HFFc6 (cell line): ENCODE data around the gene YBX3. TPM values are rescaled to one million over a fixed set of nuclear protein-coding genes. Genes with fewer than 3 reads are reported as not detected.

ENCODE experiments used
- DNase-seq: peaks from one replicate; pipeline ENCODE4 v3.0.0-alpha.2; 2018
- H3K27ac Mint-ChIP-seq: 2 replicates; pipeline ENCODE4 v1.8.0; 2020; ENCODE audit warnings: mild to moderate bottlenecking, mixed read lengths
- H3K27me3 Mint-ChIP-seq: 2 replicates; pipeline ENCODE4 v1.8.0; 2021; ENCODE audit warnings: mild to moderate bottlenecking, moderate library complexity, mixed read lengths; ENCODE audit not compliant: insufficient read depth
- H3K36me3 Mint-ChIP-seq: 2 replicates; pipeline ENCODE4 v1.8.0; 2021; ENCODE audit warnings: low read depth, mixed read lengths
- H3K4me1 Mint-ChIP-seq: 2 replicates; pipeline ENCODE4 v1.8.0; 2020; ENCODE audit warnings: low read depth, mixed read lengths
- H3K4me3 Mint-ChIP-seq: 2 replicates; pipeline ENCODE4 v1.8.0; 2020; ENCODE audit warnings: mild to moderate bottlenecking, moderate library complexity, mixed read lengths
- H3K9me3 Mint-ChIP-seq: 2 replicates; pipeline ENCODE4 v1.8.0; 2020; ENCODE audit warnings: mild to moderate bottlenecking, mixed read lengths
- CTCF ChIP-seq: fragments of 200-600 bp; sonication (generic); IDR thresholded peaks from 2 replicates; pipeline ENCODE4 v1.5.0; 2021; ENCODE audit warnings: antibody characterized with exemption, mild to moderate bottlenecking
- long read RNA-seq: library from polyadenylated mRNA; unstranded; transcript quantifications from one replicate; pipeline ENCODE4 v2.0.0, GENCODE V29; 2019
- total RNA-seq, 6 experiments: library from RNA; stranded (reverse); fragmentation: NEBNext Ultra II Directional; extraction: Animal tissue kit (Norgen Biotek cat#: 25700); gene quantifications; 2 replicates in 1 of 6; 3 replicates in 5 of 6; pipeline ENCODE4 v1.2.3, GENCODE V29; 2021

The YBX3 gene
- 100 to 1,000 TPM; 202 to 251 (median 218) TPM for total RNA-seq
- long read RNA-seq, transcript YBX3-202 (9 exons, 1,708 nt), result major isoform, 5 of 37 reads
- long read RNA-seq, partial matches to known transcripts, result 8 of 37 reads
- long read RNA-seq, other reads (novel, unspliced or antisense), result 22 of 37 reads

GRCh38 chr12:10722905-10723746, at the start of gene YBX3:
TSS of gene YBX3 (minus strand) at chr12:10723323. CDS start at chr12:10723111, 212 bp downstream.
- DNase-seq, result peak; percentile 64
- Mint-ChIP-seq H3K4me1 (peaks cover 44% of the 10 kb centered on the region), H3K36me3 (peaks cover 5% of the 10 kb centered on the region; the same call in 1 of the 2 replicates), H3K9me3 (no peaks in the 10 kb centered on the region; the same call in 1 of the 2 replicates), H3K27me3 (peaks cover 8% of the 10 kb centered on the region), H3K27ac (peak within 1 kb of the TSS; percentile 100), H3K4me3 (peak within 1 kb of the TSS; percentile 98)
- TF ChIP-seq CTCF, result no peak

- DNase-seq, result peak; percentile 15
- peak; percentile 86 for TF ChIP-seq CTCF
- H3K27me3 Mint-ChIP-seq, result peaks cover 8% of the 10 kb centered on the region
These were observed 48.1 kb upstream of the YBX3 start for GRCh38 chr12:10771132-10771733.

GRCh38 chr12:10759657-10760056, 36.5 kb upstream of the YBX3 start:
- DNase-seq, result no peak
- H3K4me3 Mint-ChIP-seq, result no peak overlapping the region
- H3K4me1 Mint-ChIP-seq, result no peaks in the 10 kb centered on the region
- no peak for TF ChIP-seq CTCF
- no peak overlapping the region for H3K27ac Mint-ChIP-seq
- H3K36me3 Mint-ChIP-seq, result peaks cover 9% of the 10 kb centered on the region
- peaks cover 12% of the 10 kb centered on the region for H3K27me3 Mint-ChIP-seq
- peaks cover 16% of the 10 kb centered on the region for H3K9me3 Mint-ChIP-seq

More at GRCh38 chr12:10771132-10771733, 48.1 kb upstream of the YBX3 start:
- H3K4me3 Mint-ChIP-seq, result no peak overlapping the region
- no peaks in the 10 kb centered on the region for H3K4me1 Mint-ChIP-seq
- no peak overlapping the region for H3K27ac Mint-ChIP-seq
- no peaks in the 10 kb centered on the region for H3K36me3 Mint-ChIP-seq
- no peaks in the 10 kb centered on the region for H3K9me3 Mint-ChIP-seq

GRCh38 chr12:10756194-10756593, 33.1 kb upstream of the YBX3 start:
- TF ChIP-seq CTCF, result no peak
- H3K36me3 Mint-ChIP-seq, result peaks cover 9% of the 10 kb centered on the region
- H3K9me3 Mint-ChIP-seq, result peaks cover 16% of the 10 kb centered on the region
- peaks cover 15% of the 10 kb centered on the region for H3K4me1 Mint-ChIP-seq
- no peak for DNase-seq
- H3K27ac Mint-ChIP-seq, result no peak overlapping the region
- no peak overlapping the region for H3K4me3 Mint-ChIP-seq
- H3K27me3 Mint-ChIP-seq, result peaks cover 9% of the 10 kb centered on the region

GRCh38 chr12:10753059-10753458, 29.9 kb upstream of the YBX3 start:
- peaks cover 29% of the 10 kb centered on the region for H3K4me1 Mint-ChIP-seq
- peak; percentile 76 for DNase-seq
- H3K4me3 Mint-ChIP-seq, result no peak overlapping the region
- no peak for TF ChIP-seq CTCF
- peaks cover 16% of the 10 kb centered on the region for H3K9me3 Mint-ChIP-seq
- no peak overlapping the region for H3K27ac Mint-ChIP-seq
- H3K36me3 Mint-ChIP-seq, result peaks cover 9% of the 10 kb centered on the region
- peaks cover 4% of the 10 kb centered on the region for H3K27me3 Mint-ChIP-seq
